ENCODE measurements around the gene BATF3.

DNA sequence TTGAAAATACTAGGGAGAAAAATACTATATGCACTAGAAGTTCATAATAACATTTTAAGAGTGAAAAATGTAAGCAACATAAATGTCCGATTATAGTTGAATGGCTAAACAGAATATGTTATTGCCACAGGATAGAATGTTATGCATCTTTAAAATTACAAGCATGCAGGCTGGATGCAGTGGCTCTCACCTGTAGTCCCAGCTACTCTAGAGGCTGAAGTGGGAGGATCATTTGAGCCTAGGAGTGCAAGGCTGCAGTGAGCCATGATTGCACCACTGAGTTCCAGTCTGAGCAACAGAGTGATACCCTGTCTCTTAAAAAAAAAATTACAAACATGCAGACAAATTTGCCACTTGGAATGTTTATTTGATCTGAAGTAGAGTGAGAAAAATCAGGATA, 3.0 kb upstream of the BATF3 start:
- TF ChIP-seq POLR2A (IDR thresholded peaks at IDR 0.05) = no peak
- TF ChIP-seq CTCF (IDR thresholded peaks at IDR 0.05) = no peak
- no peak for TF ChIP-seq POLR2AphosphoS5 (IDR thresholded peaks at IDR 0.05)

Data from breast epithelium (tissue), 3 donors.